ENCODE results near the gene MSN.

DNA sequence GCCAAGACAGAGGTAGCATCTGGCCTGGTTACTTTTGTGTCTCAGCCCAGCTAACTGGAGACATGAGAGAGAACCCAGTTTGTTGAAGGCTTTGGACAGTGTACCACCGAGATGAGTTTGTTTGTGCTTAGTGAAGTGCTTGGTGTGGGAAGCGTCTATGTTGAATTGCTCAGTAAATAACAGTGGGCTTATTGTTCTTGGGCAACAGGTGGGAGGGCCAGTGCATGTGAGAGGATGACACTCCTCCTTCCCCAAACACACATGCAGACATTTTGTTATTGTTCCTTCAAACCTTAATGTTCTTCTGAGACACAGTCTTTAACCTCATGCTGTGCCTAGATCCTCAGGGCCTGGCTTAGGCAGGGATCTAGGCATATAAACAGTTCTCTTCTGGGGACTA lies 39.7 kb downstream of the MSN start:
- TF ChIP-seq CTCF (IDR thresholded peaks at IDR 0.05; ENCODE audit: borderline replicate concordance, extremely low read depth, low read length, poor library complexity, severe bottlenecking) (no peak), EZH2 (IDR thresholded peaks at IDR 0.05; ENCODE audit: borderline replicate concordance, low read depth, low read length, severe bottlenecking) (no peak)

Measured in DND-41 (cell line).